Measurements from ENCODE around the gene WDFY3.

DNA sequence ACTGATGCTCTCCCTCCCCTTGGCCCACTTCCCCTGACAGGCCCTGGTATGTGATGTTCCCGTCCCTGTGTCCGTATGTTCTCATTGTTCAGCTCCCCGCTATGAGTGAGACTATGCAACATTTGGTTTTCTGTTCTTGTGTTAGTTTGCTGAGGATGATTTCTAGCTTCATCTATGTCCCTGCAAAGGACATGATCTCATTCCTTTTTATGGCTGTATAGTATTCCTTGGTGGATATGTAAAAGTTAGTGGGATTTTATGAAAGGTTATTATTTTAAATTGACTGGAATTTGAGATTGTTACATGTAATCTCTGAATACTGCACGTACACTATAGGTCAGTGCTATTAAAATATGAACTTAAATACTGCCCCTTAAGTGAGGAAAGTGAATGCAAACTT lies 184.0 kb downstream of the WDFY3 start:
- TF ChIP-seq, protein P1, sequence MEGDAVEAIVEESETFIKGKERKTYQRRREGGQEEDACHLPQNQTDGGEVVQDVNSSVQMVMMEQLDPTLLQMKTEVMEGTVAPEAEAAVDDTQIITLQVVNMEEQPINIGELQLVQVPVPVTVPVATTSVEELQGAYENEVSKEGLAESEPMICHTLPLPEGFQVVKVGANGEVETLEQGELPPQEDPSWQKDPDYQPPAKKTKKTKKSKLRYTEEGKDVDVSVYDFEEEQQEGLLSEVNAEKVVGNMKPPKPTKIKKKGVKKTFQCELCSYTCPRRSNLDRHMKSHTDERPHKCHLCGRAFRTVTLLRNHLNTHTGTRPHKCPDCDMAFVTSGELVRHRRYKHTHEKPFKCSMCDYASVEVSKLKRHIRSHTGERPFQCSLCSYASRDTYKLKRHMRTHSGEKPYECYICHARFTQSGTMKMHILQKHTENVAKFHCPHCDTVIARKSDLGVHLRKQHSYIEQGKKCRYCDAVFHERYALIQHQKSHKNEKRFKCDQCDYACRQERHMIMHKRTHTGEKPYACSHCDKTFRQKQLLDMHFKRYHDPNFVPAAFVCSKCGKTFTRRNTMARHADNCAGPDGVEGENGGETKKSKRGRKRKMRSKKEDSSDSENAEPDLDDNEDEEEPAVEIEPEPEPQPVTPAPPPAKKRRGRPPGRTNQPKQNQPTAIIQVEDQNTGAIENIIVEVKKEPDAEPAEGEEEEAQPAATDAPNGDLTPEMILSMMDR (IDR thresholded peaks at IDR 0.05; ENCODE audit: insufficient read depth, low read length, poor library complexity, severe bottlenecking) = no peak
- no peak for TF ChIP-seq EZH2phosphoT487 (conservative IDR thresholded peaks at IDR 0.05; ENCODE audit: low read length)

Data from SU-DHL-6 (cell line).